ENCODE measurements around the gene MRPL39.

Gene MRPL39

GRCh38 chr21:25536752-25537151, 70.5 kb downstream of the MRPL39 start:
- no peak for DNase-seq (ENCODE audit: low read depth in 2 of 2)

DNA sequence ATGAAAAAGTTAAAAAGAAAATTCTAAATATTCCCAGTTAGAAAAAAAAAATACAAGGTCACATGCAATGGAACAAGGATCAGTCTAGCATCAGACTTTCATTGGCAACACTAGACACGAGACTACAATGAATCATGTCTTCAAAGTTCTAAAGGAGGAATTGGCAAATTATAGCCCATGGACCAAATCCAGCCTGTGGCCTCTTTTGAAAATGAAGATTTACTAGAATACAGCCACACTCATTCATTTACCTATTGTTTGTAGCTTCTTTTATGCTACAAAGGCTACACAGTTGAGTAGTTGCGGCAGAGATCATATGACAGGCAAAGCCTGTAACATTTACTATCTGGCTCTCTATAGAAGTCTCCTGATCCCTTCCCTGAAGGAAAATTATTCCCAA, 71.4 kb downstream of the MRPL39 start:
- no peak for DNase-seq (ENCODE audit: low read depth in 2 of 2)

All from fibroblast of skin of left quadriceps (primary cell).